Subcutaneous adipose tissue (tissue), 4 donors: ENCODE results near the gene FBL. TPM values are rescaled to one million over a fixed set of nuclear protein-coding genes. Genes with fewer than 3 reads are reported as not detected.

Source experiments
- total RNA-seq, 4 donors: library from RNA; depleted of rRNA; stranded (reverse); fragments of >200 nt; gene quantifications; one replicate each; pipeline ENCODE4 v1.1.0, GENCODE V29; 2016
- TF ChIP-seq, protein P1 (sequence below): fragments of 450-650 bp; IDR thresholded peaks from one replicate; pipeline ENCODE4 v1.5.1; 2016; ENCODE audit warnings: low read depth, mild to moderate bottlenecking, control low read depth, antibody characterized with exemption, moderate library complexity

Gene FBL
- total RNA-seq, 4 donors from 2014 or later, result 101 to 168 (median 104) TPM

DNA sequence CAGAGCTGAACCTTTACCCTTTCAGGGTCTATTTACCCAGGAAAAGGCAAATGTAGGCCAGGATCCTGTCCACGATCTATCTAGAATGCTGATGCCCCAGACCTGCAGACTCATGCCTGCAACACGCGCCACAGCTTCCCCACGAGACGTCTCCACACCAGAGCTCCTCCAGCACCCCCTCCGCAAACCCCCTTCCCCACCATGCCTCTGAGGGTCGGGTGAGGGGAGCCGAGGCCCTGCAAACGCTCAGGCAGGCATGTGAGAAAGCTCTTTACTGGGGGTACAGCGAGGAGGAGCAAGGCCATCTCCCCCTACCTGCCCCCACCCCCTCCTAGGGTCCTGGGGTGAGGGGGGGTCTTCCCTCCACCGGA is 21.1 kb downstream of the FBL start:
- TF ChIP-seq, protein P1, sequence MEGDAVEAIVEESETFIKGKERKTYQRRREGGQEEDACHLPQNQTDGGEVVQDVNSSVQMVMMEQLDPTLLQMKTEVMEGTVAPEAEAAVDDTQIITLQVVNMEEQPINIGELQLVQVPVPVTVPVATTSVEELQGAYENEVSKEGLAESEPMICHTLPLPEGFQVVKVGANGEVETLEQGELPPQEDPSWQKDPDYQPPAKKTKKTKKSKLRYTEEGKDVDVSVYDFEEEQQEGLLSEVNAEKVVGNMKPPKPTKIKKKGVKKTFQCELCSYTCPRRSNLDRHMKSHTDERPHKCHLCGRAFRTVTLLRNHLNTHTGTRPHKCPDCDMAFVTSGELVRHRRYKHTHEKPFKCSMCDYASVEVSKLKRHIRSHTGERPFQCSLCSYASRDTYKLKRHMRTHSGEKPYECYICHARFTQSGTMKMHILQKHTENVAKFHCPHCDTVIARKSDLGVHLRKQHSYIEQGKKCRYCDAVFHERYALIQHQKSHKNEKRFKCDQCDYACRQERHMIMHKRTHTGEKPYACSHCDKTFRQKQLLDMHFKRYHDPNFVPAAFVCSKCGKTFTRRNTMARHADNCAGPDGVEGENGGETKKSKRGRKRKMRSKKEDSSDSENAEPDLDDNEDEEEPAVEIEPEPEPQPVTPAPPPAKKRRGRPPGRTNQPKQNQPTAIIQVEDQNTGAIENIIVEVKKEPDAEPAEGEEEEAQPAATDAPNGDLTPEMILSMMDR, result no peak

DNA sequence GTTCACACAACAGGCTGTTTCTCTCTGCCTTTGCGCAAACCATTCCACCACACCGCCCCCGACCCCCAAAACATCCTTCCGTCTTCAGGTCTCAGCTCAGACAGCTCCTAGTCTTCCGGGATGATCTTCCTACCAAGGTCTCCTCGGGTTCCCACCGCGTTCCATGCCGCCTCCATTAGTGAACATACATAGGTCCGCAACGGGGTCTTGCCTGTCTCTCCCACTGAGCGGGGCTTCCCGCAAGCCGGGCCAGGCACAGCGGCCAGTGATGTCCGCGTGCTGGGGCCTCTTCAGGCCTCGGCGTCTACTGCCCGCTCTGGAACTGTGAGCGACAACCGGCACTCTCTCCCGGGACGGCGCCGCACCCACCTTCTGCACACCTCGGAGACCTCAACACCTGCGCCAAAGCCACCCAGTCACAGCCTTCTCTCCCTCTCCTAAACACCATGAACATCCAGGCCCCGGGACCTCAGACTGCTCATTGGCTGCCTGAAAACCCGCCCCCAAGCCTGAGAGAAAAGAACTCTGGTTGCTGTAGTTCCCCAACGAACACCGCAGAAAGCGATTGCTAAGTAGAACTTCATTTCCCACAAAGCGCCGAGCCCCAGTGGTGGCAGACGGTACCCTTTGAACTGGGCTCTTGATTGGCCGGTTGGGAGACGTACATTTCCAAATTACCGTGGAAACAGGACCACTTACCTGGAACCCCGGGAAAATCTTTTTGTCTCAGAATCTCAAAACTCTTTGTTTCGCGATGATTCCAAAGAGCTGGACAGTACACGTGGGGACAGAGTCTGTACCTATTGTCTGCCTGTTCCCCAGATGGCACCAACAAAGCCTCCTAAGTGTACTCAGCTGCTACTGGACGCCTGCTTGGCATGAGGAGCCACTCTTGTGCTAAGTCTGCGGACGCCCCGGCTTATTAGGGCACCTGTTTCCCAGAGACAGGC is 21.8 kb downstream of the FBL start:
- TF ChIP-seq, protein P1, result no peak

DNA sequence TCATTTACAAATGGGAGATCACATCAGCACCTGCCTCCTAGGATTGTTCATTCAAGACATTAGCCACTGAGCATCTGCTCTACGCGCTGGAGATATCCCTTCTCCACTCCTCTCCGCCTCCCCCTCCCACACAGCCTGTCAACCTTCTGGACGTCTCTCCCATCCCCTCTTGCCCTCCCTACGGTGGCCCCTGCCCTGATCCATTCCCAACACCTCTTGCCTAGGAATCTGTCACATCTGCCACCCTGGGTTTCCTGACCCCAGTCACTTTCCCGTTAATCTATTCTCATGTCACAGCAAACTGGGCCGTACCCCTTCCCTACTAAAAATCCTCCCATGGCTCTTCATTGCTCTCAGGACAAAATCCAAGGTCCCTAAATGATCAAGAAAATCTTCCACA is 22.5 kb downstream of the FBL start:
- TF ChIP-seq, protein P1, result no peak

DNA sequence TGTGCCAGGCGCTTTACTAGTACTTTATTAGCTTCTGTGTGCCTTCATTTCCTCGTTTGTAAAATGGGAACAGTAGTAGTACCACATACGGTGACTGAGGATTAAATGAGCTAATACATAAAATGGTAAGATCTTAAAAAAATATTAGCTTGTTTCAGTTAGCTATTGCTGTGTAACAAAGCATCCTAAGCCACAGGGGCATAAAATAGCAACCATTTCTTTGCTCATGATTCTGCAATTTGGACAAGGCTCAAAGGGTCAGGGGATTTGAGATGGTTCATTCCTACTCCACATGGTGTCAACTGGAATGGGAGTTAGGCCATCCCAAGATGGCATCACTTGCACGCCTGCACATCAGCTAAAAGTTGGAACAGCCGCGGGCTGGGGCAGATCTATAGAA is 25.5 kb downstream of the FBL start:
- TF ChIP-seq, protein P1, result no peak

DNA sequence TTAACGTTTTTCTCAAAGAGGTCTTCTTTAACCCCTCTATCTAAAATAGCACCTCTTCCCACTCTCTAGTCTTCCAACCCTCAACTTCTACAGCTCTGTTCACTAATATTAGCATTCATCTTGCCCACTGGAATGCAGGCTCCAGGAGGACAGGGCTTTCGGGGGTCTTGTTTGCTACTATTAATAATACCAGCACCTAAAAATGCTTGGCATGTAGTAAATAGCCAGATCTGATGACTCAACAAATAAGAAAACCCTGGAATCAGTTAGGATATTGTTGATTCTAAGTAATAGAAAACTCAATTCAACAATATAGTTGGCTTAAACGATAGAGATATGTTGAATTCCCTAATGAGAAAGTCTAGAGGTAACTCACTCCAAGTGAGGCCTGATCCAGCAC is 26.4 kb downstream of the FBL start:
- TF ChIP-seq, protein P1, result no peak

DNA sequence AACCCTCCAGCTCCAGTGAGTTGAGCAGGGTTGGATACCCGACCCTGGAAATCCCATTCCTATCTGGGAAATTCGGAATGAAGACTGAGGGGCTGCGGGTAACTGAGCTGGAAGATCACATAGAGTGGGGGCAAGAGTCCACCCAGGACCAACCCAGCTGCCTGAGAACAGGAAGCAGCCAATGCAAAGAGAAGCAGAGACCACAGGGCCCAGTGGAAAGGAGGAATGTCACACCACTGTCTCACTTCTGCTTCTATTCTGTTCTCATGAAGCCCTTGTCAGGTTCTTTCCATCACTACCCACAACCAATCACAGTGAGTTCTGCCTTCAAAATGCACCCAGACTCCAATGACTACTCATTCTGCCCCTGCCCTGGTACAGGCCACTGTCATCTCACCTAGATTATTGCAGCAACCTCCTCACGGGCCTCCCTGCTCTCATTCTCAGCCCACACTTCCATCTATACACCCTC is 27.5 kb downstream of the FBL start:
- TF ChIP-seq, protein P1, result no peak

DNA sequence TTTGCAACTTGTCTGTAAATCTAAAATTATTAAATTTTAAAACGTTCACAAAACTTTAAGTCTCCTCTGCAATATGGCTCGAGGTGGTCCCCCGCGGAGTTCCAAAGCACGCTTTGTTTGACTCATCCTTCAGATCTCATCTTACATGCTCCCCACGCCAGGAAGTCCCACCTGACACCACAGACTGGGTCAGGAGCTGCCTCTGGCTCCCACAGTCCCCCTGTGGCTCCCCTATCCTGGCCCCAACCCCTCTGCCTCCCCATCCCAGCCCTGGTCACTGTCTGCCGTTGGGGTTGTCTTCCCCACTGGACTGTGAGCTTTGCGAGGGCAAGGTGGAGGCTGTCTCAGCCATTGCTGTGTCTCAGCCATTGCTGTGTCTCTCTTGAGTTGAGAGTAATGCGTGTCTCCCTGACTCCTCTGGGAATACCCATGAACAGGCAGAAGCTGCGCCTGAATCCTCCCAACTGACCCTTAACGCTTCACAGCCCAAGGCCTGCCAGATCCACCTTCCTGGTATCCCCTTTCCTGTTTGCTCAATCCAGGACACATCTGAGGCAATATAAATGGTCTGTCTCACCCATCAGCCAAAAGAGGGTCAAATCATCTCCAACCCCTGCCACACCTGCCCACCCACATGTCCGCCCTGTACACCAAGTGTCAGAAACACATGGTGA is 28.2 kb downstream of the FBL start:
- TF ChIP-seq, protein P1, result no peak
